NCI-H69 (cell line): ENCODE data around the gene FLOT2.
"Not testable (repeated sequence)": the region's sequence is repeated elsewhere in the genome, so short reads cannot be mapped to it uniquely, and the experiment has no call there.

Source experiments
- DNase-seq: peaks from one replicate; lab custom pipeline; 2025; lab: John Stamatoyannopoulos, UW

FLOT2 gene

DNA sequence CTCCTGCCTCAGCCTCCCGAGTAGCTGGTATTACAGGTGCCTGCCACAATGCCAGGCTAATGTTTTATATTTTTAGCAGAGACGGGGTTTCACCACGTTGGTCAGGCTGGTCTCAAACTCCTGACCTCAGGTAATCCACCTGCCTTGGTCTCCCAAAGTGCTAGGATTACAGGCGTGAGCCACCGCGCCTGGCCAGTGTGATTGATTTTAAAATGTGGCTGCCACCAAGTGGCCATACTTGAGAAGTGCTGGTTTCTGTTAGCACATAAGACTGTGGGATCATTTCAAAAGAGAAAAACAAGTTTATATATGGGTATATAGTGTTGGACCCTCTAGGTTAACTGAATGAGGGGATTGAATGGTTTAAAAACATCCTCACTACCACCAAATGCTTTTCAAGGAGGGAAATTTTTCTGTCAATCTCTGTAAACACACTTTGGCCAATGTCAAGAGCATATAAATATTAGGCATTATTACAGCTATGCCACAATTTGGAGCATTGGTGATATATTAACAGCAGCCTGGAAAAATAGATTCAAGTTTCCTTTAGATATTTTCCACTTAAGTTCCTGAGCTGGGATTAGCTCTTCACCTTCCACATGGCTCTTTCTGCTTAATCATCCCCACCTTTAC, 18.9 kb upstream of the FLOT2 start:
- peak; percentile 50 for DNase-seq

DNA sequence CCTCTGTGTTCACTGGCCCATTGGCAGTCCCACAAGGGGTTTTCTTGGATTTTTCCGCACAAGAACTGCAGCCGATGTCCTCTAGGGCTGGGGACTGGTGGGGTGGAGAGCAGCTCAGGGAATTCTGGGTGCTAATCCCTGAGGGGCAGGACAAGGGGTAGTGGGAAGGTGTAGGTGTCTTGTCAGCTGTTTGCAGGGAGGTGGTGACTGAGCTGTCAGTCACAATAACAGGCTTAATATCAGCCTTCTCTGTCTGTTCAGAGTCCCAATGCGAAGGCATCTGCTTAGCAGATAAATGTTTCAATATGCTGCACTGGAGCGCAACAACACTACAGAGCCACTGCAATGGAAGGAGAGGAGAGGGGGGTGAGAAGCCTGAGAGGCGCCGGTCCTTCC, 15.4 kb upstream of the FLOT2 start:
- DNase-seq: no peak

DNA sequence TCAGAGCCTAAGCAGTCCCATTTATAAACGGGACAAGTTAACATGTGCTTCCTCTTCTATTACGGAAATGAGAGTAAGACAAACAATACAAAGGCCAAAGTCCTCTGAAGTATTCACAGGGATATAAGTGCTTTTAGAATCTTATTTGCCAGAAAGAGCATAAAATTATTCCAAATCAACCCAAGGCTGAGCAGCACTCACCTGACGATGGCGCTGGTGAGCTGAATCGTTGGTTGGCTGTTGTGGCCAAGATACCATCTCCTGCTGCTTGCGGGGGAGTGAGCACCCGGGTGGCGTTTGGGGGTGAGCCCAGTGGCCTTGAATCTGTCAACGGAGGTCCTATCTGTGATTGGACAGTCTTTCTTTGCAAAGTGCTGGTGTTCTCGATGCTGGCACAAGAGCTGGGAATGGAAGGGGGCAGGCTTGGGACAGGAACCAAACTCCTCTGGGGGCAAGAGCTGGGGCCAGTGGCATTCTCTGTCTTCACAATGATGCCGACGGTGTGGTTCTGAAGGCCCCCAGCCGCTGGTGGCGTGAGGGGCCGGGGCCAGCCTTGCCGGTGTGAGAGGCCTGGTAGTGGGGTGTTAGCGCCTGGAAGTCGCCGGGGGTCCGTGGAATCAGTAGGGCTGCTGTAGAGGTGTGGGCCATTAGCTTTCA, 14.9 kb upstream of the FLOT2 start:
- no peak for DNase-seq

DNA sequence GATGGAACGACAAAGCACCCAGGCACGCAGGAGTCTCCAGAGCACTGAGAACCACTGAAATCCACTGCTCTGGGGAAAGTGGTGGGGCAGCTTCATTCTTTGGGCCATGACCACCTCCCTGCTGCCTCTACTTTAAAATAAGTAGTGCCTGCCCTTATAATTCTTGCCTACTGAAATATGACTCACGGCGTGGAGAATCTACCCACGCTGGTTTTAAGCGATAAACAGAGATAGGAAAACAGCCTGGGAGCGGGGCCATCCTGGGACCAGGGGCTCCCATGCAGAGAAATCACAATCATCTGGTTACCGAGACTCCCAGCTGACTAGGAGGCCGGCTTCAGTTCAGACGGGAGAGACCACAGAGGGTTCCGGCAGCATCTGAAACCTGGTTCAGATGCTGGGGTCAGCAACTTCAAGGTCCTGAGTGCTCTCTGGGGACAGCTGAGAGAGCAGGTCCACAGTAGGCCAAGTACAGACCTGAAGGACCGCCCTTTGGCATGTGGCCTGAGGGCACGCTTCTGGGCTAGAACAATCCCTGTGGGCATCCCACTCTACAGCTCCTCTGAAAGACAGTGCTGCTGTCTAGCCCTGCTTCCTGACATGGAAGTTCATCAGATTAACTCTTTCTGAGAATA, 14.0 kb upstream of the FLOT2 start:
- DNase-seq: no peak

DNA sequence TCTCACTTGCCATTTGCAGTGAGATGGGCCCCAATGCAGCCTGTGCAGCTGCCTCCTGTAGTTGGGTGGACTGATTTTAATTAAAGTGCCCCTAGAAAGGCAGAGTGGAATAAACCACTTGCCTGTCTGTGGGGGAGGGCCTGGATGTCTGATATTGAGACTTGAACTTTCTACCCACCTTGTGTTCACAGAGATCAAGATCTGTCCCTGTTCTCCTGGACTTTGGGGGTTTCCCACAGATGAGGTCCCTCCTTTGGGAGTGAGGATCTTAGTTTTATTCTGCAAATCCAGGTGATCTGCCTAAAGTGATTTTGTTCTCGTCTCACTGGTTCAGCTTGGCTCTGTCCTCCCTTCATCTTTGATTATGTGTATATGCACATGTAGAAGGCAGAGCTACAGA, 13.0 kb upstream of the FLOT2 start:
- no peak for DNase-seq

DNA sequence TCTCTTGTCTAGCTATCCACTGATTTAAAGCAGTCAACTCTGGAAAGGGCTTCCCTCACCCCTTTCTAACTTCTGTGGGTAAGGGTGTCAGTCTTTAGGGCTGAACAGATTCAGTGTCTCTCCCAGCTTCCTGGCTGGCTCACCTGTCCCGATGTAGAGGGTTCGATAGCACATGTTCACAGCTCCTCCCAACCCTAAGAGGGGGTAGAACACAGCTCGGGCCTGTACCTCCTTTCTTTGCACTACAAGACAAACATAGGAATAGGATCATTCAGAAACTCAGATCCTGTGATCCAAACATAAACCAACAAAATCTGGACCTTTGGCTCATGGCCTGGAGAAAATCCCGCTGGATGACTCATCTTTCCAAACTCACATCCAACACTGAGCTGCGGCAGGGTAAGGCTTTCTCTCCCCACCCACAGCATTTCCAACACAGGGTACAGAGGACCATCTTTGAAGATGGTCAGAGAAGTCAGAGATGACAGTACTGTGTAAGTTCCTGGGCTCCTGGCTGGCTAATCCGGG, 11.2 kb upstream of the FLOT2 start:
- no peak for DNase-seq

DNA sequence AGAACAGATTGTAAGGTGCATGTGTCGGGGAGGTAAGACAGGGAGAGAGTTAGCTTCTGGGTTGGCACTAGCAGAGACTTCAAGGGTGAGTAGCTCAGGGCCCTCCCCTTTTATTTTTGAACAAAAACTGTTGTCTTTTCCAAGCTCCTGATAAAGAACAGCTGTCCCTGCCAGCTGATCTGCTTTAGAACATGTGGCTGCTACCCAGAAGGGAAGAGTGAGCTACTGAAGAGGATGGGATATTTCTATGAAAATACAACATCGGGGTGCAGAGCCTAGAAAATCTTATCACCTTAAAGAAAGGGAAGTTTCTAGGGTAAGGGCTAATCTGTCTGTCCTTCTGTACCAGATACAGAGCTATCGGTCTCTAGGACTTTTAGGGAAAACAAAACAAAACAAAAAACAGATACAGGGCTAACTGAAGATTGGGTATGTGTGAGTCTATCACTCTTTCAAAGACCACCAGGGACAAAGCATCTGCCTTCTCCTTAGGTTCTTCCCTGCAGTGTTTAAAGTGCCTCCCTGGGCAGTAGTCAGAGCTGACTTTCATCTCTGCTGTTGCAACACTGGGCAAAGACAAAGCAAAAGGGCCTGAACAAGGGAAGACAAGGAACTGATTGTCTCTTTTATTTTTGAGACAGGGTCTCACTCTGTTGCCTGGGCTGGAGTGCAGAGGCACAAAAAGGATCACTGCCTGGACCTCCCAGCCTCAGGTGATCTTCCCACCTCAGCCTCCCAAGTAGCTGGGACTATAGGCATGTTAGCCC, 10.4 kb upstream of the FLOT2 start:
- no peak for DNase-seq

DNA sequence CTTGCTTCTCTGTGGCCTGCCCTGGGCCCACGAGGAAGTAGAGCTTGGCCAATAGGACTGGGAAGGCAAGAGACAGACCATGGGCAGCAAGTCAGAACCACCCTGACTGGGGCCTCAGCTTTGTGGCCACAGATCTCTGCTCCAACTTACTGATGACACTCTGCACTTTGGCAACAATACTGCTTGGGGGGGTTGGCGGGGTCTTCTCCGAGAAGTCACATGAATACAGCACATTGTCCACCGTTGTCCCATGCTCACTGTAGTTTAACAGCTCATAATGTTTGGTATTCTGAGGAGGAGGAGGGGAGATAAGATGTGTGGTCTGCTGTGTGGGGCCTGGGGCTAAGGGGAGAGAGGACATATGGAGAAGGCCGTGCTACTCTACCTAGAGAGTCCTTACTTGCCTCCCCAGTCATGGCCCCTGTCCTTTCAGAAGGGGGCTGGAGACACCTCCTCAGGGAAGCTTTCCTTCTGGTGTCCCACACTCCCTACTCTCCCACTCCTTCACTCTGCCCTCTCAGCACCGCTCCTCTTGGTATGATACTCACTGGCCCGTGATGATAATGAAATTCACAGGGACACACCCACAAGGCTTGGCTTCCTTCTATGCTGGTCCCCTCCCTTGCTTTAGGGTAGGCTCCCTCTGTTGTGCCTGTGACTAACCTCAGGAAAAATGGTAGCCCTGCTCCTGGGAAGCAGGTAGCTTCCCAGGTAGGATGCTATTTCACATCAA, 9.3 kb upstream of the FLOT2 start:
- no peak for DNase-seq

DNA sequence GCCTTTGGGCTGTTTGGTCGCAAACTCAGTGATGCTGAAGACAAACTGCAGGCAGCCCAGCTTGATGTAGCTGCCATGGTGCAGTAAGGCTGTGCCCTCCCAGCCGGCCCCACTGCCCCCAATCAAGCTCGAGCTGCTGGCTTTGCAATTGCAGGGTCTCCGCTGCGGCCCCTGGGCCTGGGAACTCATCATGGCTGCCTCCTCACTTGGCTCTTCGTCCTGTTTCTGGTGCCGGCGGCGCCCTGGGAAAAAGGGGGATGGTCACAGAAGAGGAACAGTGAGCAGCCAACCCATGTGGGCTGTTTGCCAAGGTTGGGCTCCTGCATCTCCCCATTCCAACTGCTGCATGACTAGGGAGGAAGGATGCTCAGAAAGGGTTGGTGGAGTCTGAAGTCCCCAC, 8.7 kb upstream of the FLOT2 start:
- DNase-seq: no peak

DNA sequence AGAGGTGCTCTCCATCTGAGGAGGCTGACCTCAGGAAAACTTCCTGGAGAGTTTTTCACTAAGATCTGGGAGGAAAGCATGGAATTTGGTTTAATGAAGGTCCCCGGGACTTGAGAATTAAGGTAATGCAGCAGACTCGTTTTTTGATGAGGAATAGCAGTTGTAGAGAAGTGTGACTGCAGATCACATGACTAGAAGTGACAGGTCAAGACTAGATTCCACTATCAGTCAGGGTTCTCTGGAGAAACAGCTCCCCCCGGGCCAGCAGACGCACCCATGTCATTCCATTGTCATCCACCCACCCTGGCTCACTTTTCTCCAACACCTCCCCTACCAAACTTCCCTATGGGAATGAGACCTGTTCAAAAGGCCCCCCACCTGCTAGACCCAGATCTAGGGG, 7.3 kb upstream of the FLOT2 start:
- no peak for DNase-seq

DNA sequence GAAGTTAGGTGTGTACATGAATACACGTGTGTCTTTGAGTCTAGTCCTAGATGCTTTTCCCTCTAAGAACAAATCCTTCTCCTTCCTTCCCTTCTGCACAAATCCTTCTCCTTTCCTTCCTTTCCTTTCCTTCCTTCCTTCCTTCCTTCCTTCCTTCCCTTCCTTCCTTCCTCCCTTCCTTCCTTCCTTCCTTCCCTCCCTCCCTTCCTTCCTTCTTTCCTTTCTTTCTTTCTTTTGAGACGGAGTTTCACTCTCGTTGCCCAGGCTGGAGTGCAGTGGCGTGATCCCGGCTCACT, 6.0 kb upstream of the FLOT2 start:
- DNase-seq: not testable (repeated sequence)

DNA sequence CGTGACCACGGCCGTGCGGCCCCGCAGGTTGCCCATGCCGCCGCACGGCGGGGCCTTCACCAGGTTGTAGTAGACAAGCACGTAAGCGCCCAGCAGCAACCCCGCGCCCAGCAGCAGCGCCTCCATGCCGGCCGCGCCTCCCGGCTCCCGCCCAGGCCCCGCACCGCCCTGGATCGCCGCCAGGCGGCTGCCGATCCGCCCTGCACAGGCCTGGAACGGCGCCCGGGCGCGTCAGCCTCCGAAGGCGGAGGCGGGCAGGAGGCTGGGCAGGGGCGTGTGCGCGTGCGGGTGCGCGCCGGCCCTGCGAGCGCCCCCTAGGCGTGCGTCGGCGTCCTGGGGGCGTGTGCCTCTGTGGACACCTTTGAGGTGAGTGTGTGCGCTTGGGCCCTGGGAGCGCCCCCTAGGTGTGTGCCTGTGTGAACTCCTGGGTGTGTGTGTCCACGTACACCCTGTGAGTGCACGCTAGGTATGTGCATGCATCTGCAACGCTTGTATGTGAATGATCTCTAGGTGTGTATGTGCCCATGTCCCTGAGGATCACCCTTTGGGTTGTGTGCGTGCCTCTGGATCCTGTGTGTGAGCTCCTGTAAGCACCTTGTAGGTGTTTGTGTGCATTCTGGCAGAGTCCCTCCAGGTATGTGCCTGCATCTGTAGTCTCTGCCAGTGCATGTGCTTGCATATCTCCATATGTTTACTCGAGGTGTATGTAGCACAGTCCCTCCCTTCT, 5.4 kb upstream of the FLOT2 start, which contains the start of gene DHRS13:
TSS of gene DHRS13 (minus strand) at position 261 of the 727 bp plus-strand sequence. CDS start at position 126, 135 bp downstream.
- DNase-seq: peak; percentile 98

DNA sequence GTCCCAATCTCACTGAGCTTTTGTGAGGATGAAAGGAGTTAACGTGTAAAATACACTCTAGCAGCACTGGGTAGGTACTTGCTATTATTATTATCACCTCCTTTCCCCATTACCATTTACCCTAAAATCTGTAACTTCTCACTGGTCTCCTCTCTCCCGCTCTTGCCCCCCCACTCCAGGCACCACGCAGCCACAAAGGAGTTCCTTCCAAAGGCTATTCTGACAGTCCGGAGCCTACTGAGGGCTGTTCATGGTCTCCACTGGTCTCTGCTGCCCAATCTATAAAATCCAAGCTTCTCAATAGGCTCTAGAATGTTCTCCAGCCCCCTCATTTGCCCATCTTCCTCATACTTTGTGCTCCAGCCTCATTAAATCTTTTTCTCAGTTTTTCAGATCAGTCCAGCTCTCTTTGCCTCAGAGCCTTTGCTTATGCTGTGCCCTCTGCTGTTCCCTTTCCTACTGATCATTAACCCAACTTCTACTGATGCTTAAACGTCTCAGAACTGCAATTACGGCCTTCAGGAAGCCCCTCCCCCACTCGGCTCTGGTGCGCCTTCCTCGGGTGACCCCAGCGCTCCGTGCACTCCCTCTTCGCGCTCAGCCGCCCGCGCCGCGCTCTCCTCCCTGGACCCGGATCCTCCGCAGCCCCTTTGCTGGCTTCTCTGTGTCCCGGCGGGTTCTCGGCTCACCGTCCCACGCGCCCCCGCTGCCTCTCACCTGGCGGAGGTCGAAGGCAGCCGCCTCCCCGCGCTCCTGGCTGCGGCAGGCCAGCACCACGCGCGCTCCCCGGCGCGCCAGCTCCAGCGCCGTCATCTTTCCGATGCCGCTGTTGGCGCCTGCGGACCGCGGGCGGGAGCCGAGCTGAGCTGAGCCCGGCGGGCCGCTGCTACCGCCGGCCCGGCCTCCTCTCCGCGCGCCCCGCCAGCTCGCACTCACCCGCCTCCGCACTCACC, 4.6 kb upstream of the FLOT2 start:
- DNase-seq: peak; percentile 83

DNA sequence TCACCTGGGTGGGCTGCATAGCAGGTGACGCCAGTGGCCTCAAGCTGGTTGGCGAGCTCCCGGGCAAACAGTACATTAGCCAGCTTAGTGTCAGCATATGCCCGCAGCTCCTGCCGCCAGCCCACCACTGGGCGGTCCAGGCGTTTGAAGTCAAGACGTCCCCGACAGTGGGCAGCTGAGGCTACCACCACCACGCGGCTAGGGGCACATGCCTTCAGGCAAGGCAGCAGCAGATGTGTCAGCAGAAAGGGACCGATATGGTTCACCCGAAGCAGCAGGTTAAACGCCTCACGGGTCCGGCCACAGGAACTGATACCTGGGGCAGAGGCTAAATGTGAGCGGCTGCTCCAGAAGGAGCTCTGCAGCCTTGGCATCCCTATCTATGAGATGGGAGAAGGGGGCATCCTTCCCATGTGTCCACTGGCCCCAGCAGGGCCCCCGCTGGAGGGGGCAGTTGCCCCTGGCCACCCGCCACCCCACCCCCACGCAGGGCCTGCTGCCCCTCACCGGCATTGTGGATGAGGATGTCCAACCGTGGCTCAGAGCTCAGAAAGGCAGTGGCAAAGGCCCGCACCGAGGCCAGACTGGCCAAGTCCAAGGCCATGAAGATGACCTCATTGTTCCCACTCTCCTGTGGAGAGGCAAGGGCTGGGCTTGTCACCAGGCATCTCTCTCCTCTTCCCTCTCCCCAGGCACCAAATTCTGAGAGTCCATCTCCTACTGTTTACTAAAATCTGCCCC, 3.6 kb upstream of the FLOT2 start:
- no peak for DNase-seq

DNA sequence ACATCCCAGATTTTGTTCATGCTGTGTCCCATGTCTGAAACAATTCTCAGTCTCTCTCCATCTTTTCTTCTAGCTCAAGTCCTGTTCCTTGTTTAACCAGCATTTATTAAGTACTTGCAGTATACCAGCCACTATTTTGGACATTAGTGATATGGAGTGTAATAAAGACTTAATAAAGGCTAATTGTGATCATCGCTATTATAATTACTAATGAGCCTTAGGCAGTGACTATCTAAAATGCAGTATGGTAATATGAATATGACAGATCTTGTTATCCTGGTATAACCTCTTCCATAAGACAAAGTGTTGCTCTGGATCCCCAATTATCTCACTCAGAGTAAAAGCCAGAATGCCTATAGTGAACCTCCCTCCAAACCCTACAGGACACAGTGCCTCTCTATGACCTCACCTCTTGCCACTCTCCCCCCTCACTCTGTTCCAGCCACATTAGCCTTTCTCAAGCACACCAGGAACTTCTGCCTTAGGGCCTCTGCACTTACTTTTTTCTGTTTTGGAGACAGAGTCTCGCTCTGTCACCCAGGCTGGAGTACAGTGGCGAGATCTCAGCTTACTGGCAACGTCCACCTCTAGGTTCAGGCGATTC, 1.8 kb upstream of the FLOT2 start:
- no peak for DNase-seq

DNA sequence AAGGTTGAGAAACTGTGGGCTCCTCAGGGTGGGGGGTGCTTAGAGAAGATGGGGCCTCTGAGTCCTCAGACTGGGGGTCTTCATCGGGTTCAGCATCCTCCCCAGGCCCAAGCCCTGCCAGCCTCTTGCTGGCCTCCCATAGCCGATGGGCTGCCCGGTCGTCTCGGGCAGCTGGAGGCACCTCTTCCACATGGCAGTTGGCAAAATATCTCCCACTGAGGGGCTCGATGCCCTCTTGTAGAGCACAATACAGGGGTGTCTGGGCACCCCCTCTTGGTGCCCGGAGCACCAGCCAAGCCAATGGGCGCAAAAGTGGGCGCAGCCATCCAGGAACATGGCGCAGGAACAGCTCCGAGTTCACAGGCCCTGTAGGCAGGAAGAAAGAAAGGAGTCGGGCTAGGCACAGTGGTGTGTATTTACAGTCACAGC, 1.0 kb upstream of the FLOT2 start:
- no peak for DNase-seq

DNA sequence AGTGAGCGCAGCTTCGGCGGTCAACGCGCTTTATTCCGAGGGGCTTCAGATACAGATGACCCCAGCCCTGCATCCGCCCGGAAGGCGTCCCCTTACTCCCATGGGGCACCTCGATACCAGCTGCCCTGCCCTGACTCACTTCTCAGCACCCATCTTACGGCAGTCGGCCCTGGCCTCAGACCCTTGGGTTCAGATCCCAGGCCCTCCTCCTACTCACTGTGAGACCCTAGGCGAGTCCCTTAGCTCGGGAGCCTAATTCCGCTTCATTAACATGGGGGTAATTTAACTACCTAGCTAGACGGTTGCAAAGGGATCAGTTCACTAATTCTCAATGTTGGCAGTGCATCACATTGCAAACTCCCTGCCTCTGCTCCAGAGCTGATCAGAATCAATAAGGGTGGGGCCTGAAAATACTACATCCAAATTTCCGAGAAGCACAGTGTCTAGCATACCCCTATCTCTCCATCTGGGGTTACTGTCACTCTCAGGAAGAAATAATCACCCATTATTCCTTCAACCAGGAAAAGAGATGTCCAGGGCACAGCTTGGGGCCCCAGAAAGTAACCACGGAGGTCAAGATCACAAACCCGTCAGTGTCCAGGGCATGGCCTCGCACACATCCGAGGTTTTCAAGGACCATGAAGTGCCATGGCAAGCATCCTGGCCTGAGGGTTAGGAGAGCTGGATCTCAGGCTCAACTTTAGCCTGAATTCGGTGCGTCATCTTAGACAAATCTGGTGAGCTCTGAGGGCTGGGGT, 415 bp upstream of the FLOT2 start:
- no peak for DNase-seq

DNA sequence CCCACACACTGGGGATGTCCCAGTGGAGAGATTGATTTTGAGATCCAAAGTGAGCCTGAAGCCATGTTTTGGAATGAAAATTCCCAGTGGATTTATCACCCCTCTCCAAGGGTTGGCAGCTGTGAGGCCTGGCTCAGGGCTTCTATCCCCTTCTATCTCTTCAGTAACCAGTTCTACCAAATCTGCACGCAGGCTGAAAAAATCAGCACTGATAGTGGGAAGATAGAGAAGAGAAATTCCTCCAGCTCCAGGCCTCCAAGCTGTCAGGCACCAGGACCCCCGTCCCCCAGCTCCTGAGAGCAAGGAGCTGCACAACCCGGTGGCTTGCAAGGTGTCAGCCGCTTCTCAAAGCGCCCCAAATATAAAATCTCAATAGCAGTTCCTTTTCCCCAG, 1.0 kb downstream of the FLOT2 start:
- DNase-seq: no peak
